GM19395 (cell line): ENCODE results near the gene TM4SF4.
"Not testable (repeated sequence)": the region's sequence is repeated elsewhere in the genome, so short reads cannot be mapped to it uniquely, and the experiment has no call there.

Experiments
- ATAC-seq: cut with Tn5 transposase; IDR thresholded peaks from one replicate; pipeline ENCODE4 v1.9.1; 2021; ENCODE audit warnings: mild to moderate bottlenecking, moderate library complexity; ENCODE audit not compliant: unreplicated experiment

Gene TM4SF4, protein sequence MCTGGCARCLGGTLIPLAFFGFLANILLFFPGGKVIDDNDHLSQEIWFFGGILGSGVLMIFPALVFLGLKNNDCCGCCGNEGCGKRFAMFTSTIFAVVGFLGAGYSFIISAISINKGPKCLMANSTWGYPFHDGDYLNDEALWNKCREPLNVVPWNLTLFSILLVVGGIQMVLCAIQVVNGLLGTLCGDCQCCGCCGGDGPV

GRCh38 chr3:149474250-149474817, at the start of gene TM4SF4:
Gene TM4SF4, plus strand, starts transcription at chr3:149474697. Its CDS starts 181 bp downstream, at chr3:149474878.
- no peak for ATAC-seq

DNA sequence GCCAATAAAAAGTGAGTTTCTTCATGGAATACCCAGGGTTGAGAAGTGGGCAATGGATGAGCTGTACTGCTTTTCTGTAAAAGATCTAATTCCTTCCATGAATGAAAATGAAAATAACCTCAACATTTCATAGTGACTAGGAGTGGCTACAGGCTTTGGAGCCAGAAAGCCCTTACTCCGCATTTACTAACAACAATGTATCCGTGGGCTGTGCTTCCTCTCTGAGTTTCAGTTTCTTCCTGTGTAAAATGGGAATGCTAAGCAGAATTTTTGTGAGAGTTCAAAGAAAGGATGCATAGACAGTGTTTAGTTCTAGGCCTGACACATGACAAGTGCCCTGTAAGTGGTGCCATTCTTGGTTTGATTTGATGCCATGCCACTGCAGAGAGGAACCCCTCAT, 49.6 kb upstream of the TM4SF4 start:
- no peak for ATAC-seq

GRCh38 chr3:149426325-149426724, 48.2 kb upstream of the TM4SF4 start:
- ATAC-seq, result no peak

- no peak for ATAC-seq
These were observed 46.4 kb upstream of the TM4SF4 start for GRCh38 chr3:149428087-149428486.

DNA sequence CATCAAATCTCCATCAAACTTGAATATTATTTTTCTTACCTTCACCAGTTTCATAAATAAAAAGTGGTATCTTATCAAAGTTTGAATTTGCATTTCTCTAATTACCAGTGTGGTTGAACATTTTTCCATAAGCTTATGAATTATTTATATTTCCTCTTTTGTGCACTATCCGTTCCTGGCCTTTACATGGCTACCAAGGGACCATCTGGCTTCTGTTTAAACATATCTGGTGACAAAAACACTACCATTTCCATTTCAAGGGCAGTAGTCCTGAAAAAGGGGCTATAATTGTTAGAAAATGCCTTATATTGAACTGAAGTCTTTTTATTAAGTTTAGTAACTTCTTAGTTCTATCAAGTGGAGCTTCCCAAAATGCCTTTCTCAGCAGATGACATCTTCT, 44.3 kb upstream of the TM4SF4 start:
- ATAC-seq, result no peak

DNA sequence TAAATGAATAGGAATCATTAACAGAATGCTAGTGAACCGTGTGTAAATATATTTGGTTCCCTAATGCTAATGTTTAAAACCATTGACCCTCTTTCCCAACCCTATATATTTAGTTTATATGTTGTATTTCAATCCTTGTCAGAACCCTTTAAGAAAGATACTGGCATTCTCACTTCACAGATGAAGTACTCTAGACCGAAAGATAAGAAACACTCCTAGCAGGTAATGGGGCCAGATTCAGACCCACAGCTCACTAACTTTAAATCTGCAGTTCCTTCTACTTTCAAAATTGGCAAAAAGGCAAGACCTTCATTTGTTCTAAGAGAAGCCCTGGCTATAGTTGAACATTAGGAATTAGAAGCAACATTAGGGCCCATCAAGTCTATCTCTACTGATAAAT, 42.3 kb upstream of the TM4SF4 start:
- ATAC-seq, result no peak

GRCh38 chr3:149435996-149436885, 38.3 kb upstream of the TM4SF4 start:
- ATAC-seq, result no peak

- ATAC-seq, result no peak
These were observed 37.2 kb upstream of the TM4SF4 start for GRCh38 chr3:149437286-149437685.

DNA sequence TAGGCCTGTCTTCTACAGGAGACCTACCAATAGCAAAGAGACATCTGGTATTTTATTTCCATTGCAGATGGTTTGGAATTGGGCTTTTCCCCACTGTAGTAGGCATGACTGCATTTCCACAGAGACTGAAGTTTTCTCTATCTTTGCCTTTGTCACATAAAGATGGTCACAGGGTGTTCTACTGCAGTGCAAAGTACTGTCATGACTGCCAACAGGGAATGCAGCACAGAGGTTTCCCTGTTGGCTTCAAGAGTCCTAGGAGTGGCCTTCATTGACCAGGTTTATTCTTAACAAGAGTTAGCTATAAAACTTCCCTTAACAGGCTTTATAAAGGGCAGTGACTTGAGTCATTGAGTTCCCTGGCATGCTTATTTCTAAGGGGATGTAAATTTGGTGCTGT, 36.8 kb upstream of the TM4SF4 start:
- no peak for ATAC-seq

GRCh38 chr3:149438981-149439380, 35.5 kb upstream of the TM4SF4 start:
- no peak for ATAC-seq

- ATAC-seq, result no peak
These were observed 32.9 kb upstream of the TM4SF4 start for GRCh38 chr3:149441642-149442041.

DNA sequence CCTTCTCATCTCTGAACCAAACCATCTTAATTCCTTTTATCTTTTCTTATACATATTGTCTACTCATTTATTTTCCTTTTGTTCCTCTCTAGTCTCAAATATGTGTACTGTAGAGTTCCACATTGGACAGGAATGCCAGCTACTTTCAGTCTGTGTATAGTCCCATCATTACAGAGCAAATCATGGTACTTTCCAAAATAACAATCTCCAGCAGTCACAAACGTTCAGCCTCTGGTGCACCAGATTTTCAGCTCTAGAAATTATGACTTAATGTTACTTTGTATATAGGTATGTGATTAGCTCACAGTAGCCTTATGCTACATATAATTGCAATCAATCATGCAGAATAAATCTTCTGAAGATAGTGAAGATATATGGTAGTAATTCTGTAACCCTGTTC, 32.5 kb upstream of the TM4SF4 start:
- no peak for ATAC-seq

- ATAC-seq, result no peak
These were observed 31.5 kb upstream of the TM4SF4 start for GRCh38 chr3:149442851-149443544.

DNA sequence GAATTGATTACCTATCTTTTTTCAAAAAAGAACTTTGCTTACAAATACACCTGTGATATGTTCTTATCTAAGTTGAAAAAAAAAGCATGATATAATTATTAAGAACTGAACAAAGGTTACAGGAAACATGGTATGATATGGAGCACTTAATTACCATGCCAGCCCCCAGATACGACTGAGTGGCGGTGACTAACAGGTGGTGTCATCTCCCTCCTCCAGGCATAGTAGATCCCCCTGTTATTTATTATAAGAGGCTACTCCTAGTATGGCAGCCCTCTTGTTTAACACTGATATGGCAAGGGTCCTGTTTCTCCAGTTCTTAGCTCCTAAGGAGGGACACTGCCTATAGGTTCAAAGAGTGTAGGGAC, 31.0 kb upstream of the TM4SF4 start:
- ATAC-seq, result no peak

GRCh38 chr3:149444867-149445266, 29.6 kb upstream of the TM4SF4 start:
- not testable (repeated sequence) for ATAC-seq

- no peak for ATAC-seq
These were observed 26.1 kb upstream of the TM4SF4 start for GRCh38 chr3:149448331-149448831.

- no peak for ATAC-seq
These were observed 25.3 kb upstream of the TM4SF4 start for GRCh38 chr3:149449182-149449581.

DNA sequence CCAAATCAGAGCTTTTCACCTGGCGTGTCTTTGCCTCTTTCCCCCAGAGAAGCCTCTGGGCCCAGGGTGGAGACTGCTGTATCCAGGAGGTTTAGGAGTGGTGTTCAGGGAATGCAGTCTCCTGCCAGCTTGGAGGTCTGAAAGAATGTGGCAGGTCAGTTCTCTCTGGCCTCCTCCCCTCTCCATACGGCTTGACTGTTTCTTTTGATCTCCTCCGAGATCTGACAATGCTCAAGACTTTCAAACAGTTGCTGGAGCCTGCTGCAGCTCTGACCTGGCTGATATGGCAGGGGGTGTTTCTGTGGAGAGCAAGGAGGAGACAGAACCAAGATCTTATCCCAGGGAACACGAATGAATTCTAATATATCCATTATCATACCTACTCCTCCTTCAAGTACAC, 24.7 kb upstream of the TM4SF4 start:
- ATAC-seq, result no peak

GRCh38 chr3:149450281-149450680, 24.2 kb upstream of the TM4SF4 start:
- ATAC-seq, result no peak

GRCh38 chr3:149452036-149452435, 22.5 kb upstream of the TM4SF4 start:
- no peak for ATAC-seq

- no peak for ATAC-seq
These were observed 21.2 kb upstream of the TM4SF4 start for GRCh38 chr3:149453140-149453805.
